ENCODE results near the gene IGFBP4. TPM values are rescaled to one million over a fixed set of nuclear protein-coding genes. Genes with fewer than 3 reads are reported as not detected.
A peak's percentile ranks its signal among the peaks of the same experiment; 100 is the strongest.

Gene IGFBP4
- total RNA-seq, 1 donor from 2014 or later, result 505 TPM

GRCh38 chr17:40431231-40431602 is 12.0 kb upstream of the IGFBP4 start:
- peak; percentile 34 for DNase-seq (ENCODE audit: low spot score)

GRCh38 chr17:40432864-40433528 is 10.3 kb upstream of the IGFBP4 start:
- peak; percentile 75 for DNase-seq (ENCODE audit: low spot score)

GRCh38 chr17:40433551-40434415 is 9.5 kb upstream of the IGFBP4 start:
- no peak for DNase-seq (ENCODE audit: low spot score)

- no peak for DNase-seq (ENCODE audit: low spot score)
Observed at GRCh38 chr17:40436636-40437035, 6.6 kb upstream of the IGFBP4 start.

GRCh38 chr17:40437095-40437732 is 6.0 kb upstream of the IGFBP4 start:
- no peak for DNase-seq (ENCODE audit: low spot score)

- DNase-seq (ENCODE audit: low spot score), result no peak
Observed at GRCh38 chr17:40440166-40440565, 3.1 kb upstream of the IGFBP4 start.

GRCh38 chr17:40442392-40443195 is 656 bp upstream of the IGFBP4 start:
- no peak for DNase-seq (ENCODE audit: low spot score)

- DNase-seq (ENCODE audit: low spot score), result no peak
Observed at GRCh38 chr17:40443988-40444899, 994 bp downstream of the IGFBP4 start.

GRCh38 chr17:40445751-40446468 is 2.7 kb downstream of the IGFBP4 start:
- no peak for DNase-seq (ENCODE audit: low spot score)

- DNase-seq (ENCODE audit: low spot score), result no peak
Observed at GRCh38 chr17:40447148-40447644, 3.9 kb downstream of the IGFBP4 start.

GRCh38 chr17:40447806-40448205 is 4.6 kb downstream of the IGFBP4 start:
- no peak for DNase-seq (ENCODE audit: low spot score)

- DNase-seq (ENCODE audit: low spot score), result no peak
Observed at GRCh38 chr17:40448213-40448638, 5.0 kb downstream of the IGFBP4 start.

- DNase-seq (ENCODE audit: low spot score), result no peak
Observed at GRCh38 chr17:40448639-40449261, 5.5 kb downstream of the IGFBP4 start.

- DNase-seq (ENCODE audit: low spot score), result no peak
Observed at GRCh38 chr17:40450175-40450574, 6.9 kb downstream of the IGFBP4 start.

- peak; percentile 81 for DNase-seq (ENCODE audit: low spot score)
Observed at GRCh38 chr17:40451420-40451819, 8.2 kb downstream of the IGFBP4 start.

GRCh38 chr17:40452216-40452787 is 9.1 kb downstream of the IGFBP4 start:
- DNase-seq (ENCODE audit: low spot score), result no peak

- no peak for DNase-seq (ENCODE audit: low spot score)
Observed at GRCh38 chr17:40452921-40453378, 9.7 kb downstream of the IGFBP4 start.

- no peak for DNase-seq (ENCODE audit: low spot score)
Observed at GRCh38 chr17:40453881-40454612, 10.8 kb downstream of the IGFBP4 start.

Measured in ureter (tissue), 1 donor.